Measurements from ENCODE around the gene NCLN.

NCLN gene

DNA sequence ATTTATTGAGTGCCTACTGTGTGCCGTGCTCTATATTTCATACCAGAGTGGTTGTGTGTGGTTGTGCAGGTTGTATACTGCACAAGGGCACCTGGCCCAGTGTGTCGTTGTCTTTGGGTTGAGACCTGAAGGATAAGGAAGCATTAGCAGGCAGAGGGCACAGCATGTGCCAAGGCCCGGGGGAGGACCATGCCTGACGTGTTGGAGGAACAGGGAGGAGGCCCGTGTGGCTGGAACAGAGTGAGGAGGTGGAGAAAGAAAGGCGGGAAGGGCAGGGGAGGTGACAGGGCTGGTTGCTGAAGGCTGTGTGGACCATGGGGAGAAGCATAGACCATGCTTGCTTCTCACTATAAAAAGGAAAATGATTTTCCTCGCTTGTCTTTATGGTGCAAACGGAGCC lies 65.5 kb downstream of the NCLN start:
- no peaks in the 10 kb centered on the region for H3K36me3 Mint-ChIP-seq (ENCODE audit: low read depth)
- TF ChIP-seq, protein P1, sequence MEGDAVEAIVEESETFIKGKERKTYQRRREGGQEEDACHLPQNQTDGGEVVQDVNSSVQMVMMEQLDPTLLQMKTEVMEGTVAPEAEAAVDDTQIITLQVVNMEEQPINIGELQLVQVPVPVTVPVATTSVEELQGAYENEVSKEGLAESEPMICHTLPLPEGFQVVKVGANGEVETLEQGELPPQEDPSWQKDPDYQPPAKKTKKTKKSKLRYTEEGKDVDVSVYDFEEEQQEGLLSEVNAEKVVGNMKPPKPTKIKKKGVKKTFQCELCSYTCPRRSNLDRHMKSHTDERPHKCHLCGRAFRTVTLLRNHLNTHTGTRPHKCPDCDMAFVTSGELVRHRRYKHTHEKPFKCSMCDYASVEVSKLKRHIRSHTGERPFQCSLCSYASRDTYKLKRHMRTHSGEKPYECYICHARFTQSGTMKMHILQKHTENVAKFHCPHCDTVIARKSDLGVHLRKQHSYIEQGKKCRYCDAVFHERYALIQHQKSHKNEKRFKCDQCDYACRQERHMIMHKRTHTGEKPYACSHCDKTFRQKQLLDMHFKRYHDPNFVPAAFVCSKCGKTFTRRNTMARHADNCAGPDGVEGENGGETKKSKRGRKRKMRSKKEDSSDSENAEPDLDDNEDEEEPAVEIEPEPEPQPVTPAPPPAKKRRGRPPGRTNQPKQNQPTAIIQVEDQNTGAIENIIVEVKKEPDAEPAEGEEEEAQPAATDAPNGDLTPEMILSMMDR (IDR thresholded peaks at IDR 0.05; ENCODE audit: unreplicated experiment in 3 of 3), result no peak
- peaks cover 27% of the 10 kb centered on the region for H3K27me3 Mint-ChIP-seq (ENCODE audit: low read depth)
- H3K9me3 Mint-ChIP-seq, result peaks cover 4% of the 10 kb centered on the region
- H3K4me3 Mint-ChIP-seq, result no peak overlapping the region
- H3K27ac Mint-ChIP-seq, result no peak overlapping the region
- H3K4me1 Mint-ChIP-seq, result no peaks in the 10 kb centered on the region

DNA sequence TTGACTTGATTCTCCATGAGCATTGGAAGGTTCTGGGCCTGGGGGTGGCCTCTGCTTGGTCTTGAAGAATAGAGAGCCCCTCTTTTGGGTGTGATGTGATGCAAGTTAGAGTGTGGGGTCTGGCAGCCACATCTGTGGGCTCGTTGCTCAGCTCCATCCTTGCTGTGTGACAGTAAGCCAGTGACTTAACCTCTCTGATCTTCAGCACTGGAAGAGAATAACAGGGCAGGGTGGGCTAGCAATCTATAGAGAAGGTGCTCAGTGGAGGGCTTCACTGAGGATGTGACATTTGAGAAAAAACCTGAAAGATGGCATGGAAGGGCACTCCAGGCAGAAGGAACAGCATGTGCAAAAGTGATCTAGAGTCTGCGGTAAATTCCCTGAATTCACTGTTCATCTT lies 66.9 kb downstream of the NCLN start:
- Mint-ChIP-seq H3K36me3 (ENCODE audit: low read depth) (no peaks in the 10 kb centered on the region), H3K4me1 (no peaks in the 10 kb centered on the region), H3K27me3 (ENCODE audit: low read depth) (peaks cover 31% of the 10 kb centered on the region), H3K27ac (no peak overlapping the region), H3K4me3 (no peak overlapping the region), H3K9me3 (peaks cover 4% of the 10 kb centered on the region)
- TF ChIP-seq, protein P1 (IDR thresholded peaks at IDR 0.05; ENCODE audit: unreplicated experiment in 3 of 3), result no peak

DNA sequence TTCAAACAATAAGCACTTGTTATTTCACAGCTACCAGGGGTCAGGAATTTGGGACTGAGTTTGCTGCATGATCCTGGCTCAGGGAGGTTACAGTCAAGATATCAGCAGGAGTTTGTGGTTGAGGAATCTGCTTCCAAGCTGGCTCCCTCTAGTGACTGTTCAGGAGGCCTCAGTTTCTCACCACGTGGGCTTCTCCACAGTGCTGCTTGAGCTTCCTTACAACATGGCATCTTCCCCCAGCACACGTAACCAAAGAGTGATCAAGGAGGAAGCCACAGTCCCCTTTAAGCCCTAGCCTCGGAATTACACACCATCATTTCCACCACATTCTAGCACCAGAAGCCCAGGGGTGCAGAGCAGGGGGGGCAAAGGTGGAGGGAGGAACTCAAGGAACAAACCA lies 67.5 kb downstream of the NCLN start:
- H3K27me3 Mint-ChIP-seq (ENCODE audit: low read depth), result peaks cover 31% of the 10 kb centered on the region
- TF ChIP-seq, protein P1 (IDR thresholded peaks at IDR 0.05; ENCODE audit: unreplicated experiment in 3 of 3), result no peak
- H3K4me1 Mint-ChIP-seq, result no peaks in the 10 kb centered on the region

DNA sequence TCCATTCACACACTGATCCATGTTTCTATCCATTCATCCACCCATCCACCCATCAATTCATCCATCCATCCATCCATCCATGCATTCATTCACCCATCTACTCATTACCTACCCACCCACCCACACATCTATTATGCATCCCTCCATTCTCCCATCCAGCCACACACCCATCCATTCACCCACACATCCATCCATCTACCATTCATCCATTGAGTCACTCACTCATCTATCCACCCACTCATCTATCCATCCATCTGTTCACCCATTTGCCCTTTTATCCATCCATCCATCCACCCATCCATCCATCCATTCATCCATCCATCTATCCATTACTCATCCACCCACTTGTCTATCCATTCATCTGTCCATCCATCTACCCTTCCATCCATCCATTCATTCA lies 68.8 kb downstream of the NCLN start:
- Mint-ChIP-seq H3K4me3 (no peak overlapping the region), H3K36me3 (ENCODE audit: low read depth) (no peaks in the 10 kb centered on the region), H3K4me1 (no peaks in the 10 kb centered on the region), H3K27ac (no peak overlapping the region), H3K9me3 (peaks cover 4% of the 10 kb centered on the region), H3K27me3 (ENCODE audit: low read depth) (peaks cover 34% of the 10 kb centered on the region)
- TF ChIP-seq, protein P1 (IDR thresholded peaks at IDR 0.05; ENCODE audit: unreplicated experiment in 3 of 3), result no peak

More for the DNA sequence above, 67.5 kb downstream of the NCLN start:
- Mint-ChIP-seq H3K9me3 (peaks cover 4% of the 10 kb centered on the region), H3K4me3 (no peak overlapping the region), H3K36me3 (ENCODE audit: low read depth) (no peaks in the 10 kb centered on the region), H3K27ac (no peak overlapping the region)

DNA sequence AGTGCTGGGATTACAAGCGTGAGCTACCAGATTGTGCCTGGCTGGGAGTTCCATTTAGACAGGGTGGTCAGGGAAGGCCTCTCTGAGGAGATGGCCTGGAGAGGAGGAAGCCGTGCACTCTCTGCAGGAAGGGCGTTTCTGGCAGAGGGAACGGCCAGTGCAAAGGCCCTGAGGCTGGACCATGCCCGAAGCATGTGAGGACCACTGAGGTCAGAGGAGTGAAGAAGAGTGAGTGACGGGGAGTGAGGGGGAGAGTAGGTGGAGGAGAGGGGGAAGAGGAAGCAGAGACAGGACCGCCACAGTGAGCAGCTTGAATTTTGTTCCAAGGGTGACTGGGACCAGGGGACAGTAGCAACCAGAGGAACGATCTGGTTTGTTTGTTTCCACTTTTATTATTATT lies 71.3 kb downstream of the NCLN start:
- H3K36me3 Mint-ChIP-seq (ENCODE audit: low read depth), result no peaks in the 10 kb centered on the region
- TF ChIP-seq, protein P1 (IDR thresholded peaks at IDR 0.05; ENCODE audit: unreplicated experiment in 3 of 3), result no peak

More for the DNA sequence above, 71.3 kb downstream of the NCLN start:
- Mint-ChIP-seq H3K9me3 (peaks cover 4% of the 10 kb centered on the region), H3K4me3 (no peak overlapping the region), H3K27ac (no peak overlapping the region), H3K4me1 (no peaks in the 10 kb centered on the region), H3K27me3 (ENCODE audit: low read depth) (peaks cover 25% of the 10 kb centered on the region)
